RWPE1 (cell line): ENCODE results near the gene ABL2.
A peak's percentile ranks its signal among the peaks of the same experiment; 100 is the strongest.

ENCODE experiments used
- CTCF ChIA-PET: fragments of 350-600 bp; sonication (Branson Sonifier 250); formaldehyde crosslinking; extraction: SDS; loops from one replicate; lab custom pipeline; 2021; lab: Yijun Ruan, JAX
- POLR2A ChIA-PET: fragments of 400-600 bp; formaldehyde crosslinking; extraction: SDS; loops from one replicate; lab custom pipeline; 2020; ENCODE audit warnings: antibody characterized with exemption; ENCODE audit not compliant: low non-redundant PET; lab: Yijun Ruan, JAX
- DNase-seq: peaks from one replicate; pipeline ENCODE4 v3.0.0; 2012; ENCODE audit warnings: low spot score
- H3K27ac ChIP-seq: fragments of 450-650 bp; 2 replicates; pipeline ENCODE4 v1.5.1; 2017
- CTCF ChIP-seq: fragments of 450-650 bp; conservative IDR thresholded peaks from 2 replicates; pipeline ENCODE4 v1.5.1; 2017; ENCODE audit warnings: low read depth, mild to moderate bottlenecking

The ABL2 gene

GRCh38 chr1:179129702-179130473 lies 99.6 kb downstream of the ABL2 start:
- TF ChIP-seq CTCF, result no peak
- POLR2A ChIA-PET, result no interaction called here
- CTCF ChIA-PET, result interaction anchor here (1.2 kb wide), 1 partner anchor 21 kb away, joined by 7 read pairs; no protein-coding TSS in a partner anchor
- DNase-seq, result no peak
- peak overlapping the region; percentile 77 for H3K27ac ChIP-seq

- no peak for TF ChIP-seq CTCF
- CTCF ChIA-PET, result interaction anchor here (0.7 kb wide), 1 partner anchor 97 kb away, joined by 6 read pairs; no protein-coding TSS in a partner anchor
- no peak overlapping the region; the same call in 1 of the 2 replicates for H3K27ac ChIP-seq
- no peak for DNase-seq
- POLR2A ChIA-PET, result no interaction called here
Measured at GRCh38 chr1:179128520-179128919, 101.0 kb downstream of the ABL2 start.

- no peak for DNase-seq
- CTCF ChIA-PET, result no interaction called here
- no peak for TF ChIP-seq CTCF
- H3K27ac ChIP-seq, result peak overlapping the region; percentile 44; the same call in 1 of the 2 replicates
- POLR2A ChIA-PET, result interaction anchor here (0.5 kb wide), 1 partner anchor 168 kb away, joined by 4 read pairs; no protein-coding TSS in a partner anchor
Measured at GRCh38 chr1:179127163-179127895, 102.1 kb downstream of the ABL2 start.

GRCh38 chr1:179126338-179127060 lies 103.0 kb downstream of the ABL2 start:
- TF ChIP-seq CTCF, result no peak
- no peak overlapping the region for H3K27ac ChIP-seq
- CTCF ChIA-PET, result interaction anchor here (0.6 kb wide), 1 partner anchor 792 kb away, joined by 3 read pairs; no protein-coding TSS in a partner anchor
- POLR2A ChIA-PET, result interaction anchor here (0.5 kb wide), 1 partner anchor 168 kb away, joined by 4 read pairs; no protein-coding TSS in a partner anchor
- no peak for DNase-seq

GRCh38 chr1:179124873-179125272 lies 104.6 kb downstream of the ABL2 start:
- no peak for DNase-seq
- H3K27ac ChIP-seq, result no peak overlapping the region
- ChIA-PET POLR2A (no interaction called here), CTCF (interaction anchor here (0.6 kb wide), 1 partner anchor 848 kb away, joined by 7 read pairs; no protein-coding TSS in a partner anchor)
- no peak for TF ChIP-seq CTCF
